H9 (cell line): ENCODE results near the gene WDR64. TPM values are rescaled to one million over a fixed set of nuclear protein-coding genes. Genes with fewer than 3 reads are reported as not detected.

Source experiments
- DNase-seq: peaks from one replicate; pipeline ENCODE4 v3.0.0-alpha.2; 2017
- H2AFZ ChIP-seq: one replicate; pipeline ENCODE4 v1.6.1; 2013; ENCODE audit warnings: mild to moderate bottlenecking, low read length, control low read depth, moderate library complexity
- H2AK5ac ChIP-seq: 2 replicates; pipeline ENCODE4 v1.6.1; 2013; ENCODE audit warnings: low read length, control low read depth, mixed read lengths; ENCODE audit not compliant: insufficient read length
- H2BK120ac ChIP-seq: one replicate; pipeline ENCODE4 v1.6.1; 2013; ENCODE audit warnings: low read depth, mild to moderate bottlenecking, low read length, control low read depth, inconsistent platforms; ENCODE audit not compliant: poor library complexity, severe bottlenecking
- H2BK12ac ChIP-seq: 2 replicates; pipeline ENCODE4 v1.6.1; 2013; ENCODE audit warnings: low read length, control low read depth, mixed read lengths, low read depth; ENCODE audit not compliant: insufficient read length
- H2BK15ac ChIP-seq: 2 replicates; pipeline ENCODE4 v1.6.1; 2013; ENCODE audit warnings: low read depth, low read length, control low read depth
- H2BK20ac ChIP-seq: one replicate; pipeline ENCODE4 v1.6.1; 2013; ENCODE audit warnings: low read depth, mild to moderate bottlenecking, low read length, control low read depth, inconsistent platforms; ENCODE audit not compliant: poor library complexity, severe bottlenecking
- H2BK5ac ChIP-seq: 2 replicates; pipeline ENCODE4 v1.6.1; 2013; ENCODE audit warnings: low read length, control low read depth, mixed read lengths; ENCODE audit not compliant: insufficient read length
- H3K14ac ChIP-seq: 2 replicates; pipeline ENCODE4 v1.6.1; 2013; ENCODE audit warnings: low read length, control low read depth; ENCODE audit not compliant: insufficient read depth
- H3K18ac ChIP-seq: 2 replicates; pipeline ENCODE4 v1.6.1; 2013; ENCODE audit warnings: low read depth, mild to moderate bottlenecking, mixed read lengths, low read length, control low read depth; ENCODE audit not compliant: insufficient read length
- H3K23ac ChIP-seq: 2 replicates; pipeline ENCODE4 v1.6.1; 2013; ENCODE audit warnings: low read length, control low read depth, mixed read lengths, low read depth; ENCODE audit not compliant: insufficient read length
- H3K23me2 ChIP-seq: 2 replicates; pipeline ENCODE4 v1.6.1; 2013; ENCODE audit warnings: low read depth, mild to moderate bottlenecking, mixed read lengths, low read length, control low read depth; ENCODE audit not compliant: insufficient read length, poor library complexity, severe bottlenecking
- H3K27ac ChIP-seq: 2 replicates; pipeline ENCODE4 v1.5.1; 2013; ENCODE audit warnings: low read length, control low read depth, mixed read lengths, low read depth; ENCODE audit not compliant: insufficient read length
- H3K27me3 ChIP-seq: 2 replicates; pipeline ENCODE4 v1.6.1; 2013; ENCODE audit warnings: low read length, control low read depth, inconsistent platforms; ENCODE audit not compliant: insufficient read depth
- H3K4ac ChIP-seq: 2 replicates; pipeline ENCODE4 v1.6.1; 2013; ENCODE audit warnings: low read depth, mild to moderate bottlenecking, control low read depth, inconsistent platforms, low read length, moderate library complexity
- H3K4me1 ChIP-seq: 2 replicates; pipeline ENCODE4 v1.6.1; 2013; ENCODE audit warnings: low read length, control low read depth, inconsistent platforms; ENCODE audit not compliant: insufficient read depth
- H3K4me2 ChIP-seq: 2 replicates; pipeline ENCODE4 v1.6.1; 2013; ENCODE audit warnings: low read length, control low read depth, mixed read lengths; ENCODE audit not compliant: insufficient read length, insufficient read depth
- H3K56ac ChIP-seq: 2 replicates; pipeline ENCODE4 v1.6.1; 2013; ENCODE audit warnings: low read depth, mild to moderate bottlenecking, mixed read lengths, low read length, control low read depth; ENCODE audit not compliant: insufficient read length
- H3K79me1 ChIP-seq: 2 replicates; pipeline ENCODE4 v1.6.1; 2013; ENCODE audit warnings: low read depth, mild to moderate bottlenecking, moderate library complexity, low read length, control low read depth, inconsistent platforms; ENCODE audit not compliant: insufficient read depth, poor library complexity, severe bottlenecking
- H3K79me2 ChIP-seq: 2 replicates; pipeline ENCODE4 v1.6.1; 2013; ENCODE audit warnings: low read length, control low read depth, inconsistent platforms; ENCODE audit not compliant: insufficient read depth
- H3K9ac ChIP-seq: 2 replicates; pipeline ENCODE4 v1.6.1; 2013; ENCODE audit warnings: low read length, control low read depth, mixed read lengths; ENCODE audit not compliant: insufficient read length; ENCODE audit errors: extremely low read depth
- H3K9me3 ChIP-seq: one replicate; pipeline ENCODE4 v1.6.1; 2013; ENCODE audit warnings: low read depth, low read length, inconsistent platforms; ENCODE audit not compliant: control insufficient read depth
- H3T11ph ChIP-seq: one replicate; pipeline ENCODE4 v1.6.1; 2013; ENCODE audit warnings: mild to moderate bottlenecking, low read length, control low read depth, inconsistent platforms
- H4K20me1 ChIP-seq: one replicate; pipeline ENCODE4 v1.6.1; 2013; ENCODE audit not compliant: control insufficient read depth, insufficient read length, insufficient read depth
- H4K5ac ChIP-seq: 2 replicates; pipeline ENCODE4 v1.6.1; 2013; ENCODE audit warnings: low read depth, mild to moderate bottlenecking, mixed read lengths, low read length, control low read depth; ENCODE audit not compliant: insufficient read length
- H4K8ac ChIP-seq: replicated peaks from 2 replicates; pipeline ENCODE4 v1.6.1; 2013; ENCODE audit warnings: low read length, control low read depth, mixed read lengths, low read depth; ENCODE audit not compliant: insufficient read length
- H4K91ac ChIP-seq: 2 replicates; pipeline ENCODE4 v1.6.1; 2013; ENCODE audit warnings: low read depth, mild to moderate bottlenecking, moderate library complexity, mixed read lengths, low read length, control low read depth; ENCODE audit not compliant: insufficient read length
- H3K27ac Mint-ChIP-seq, 3 experiments: 2 replicates in 2 of 3; 3 replicates in 1 of 3; pipeline ENCODE4 v1.8.0; 2020 to 2021; ENCODE audit warnings: mixed read lengths in 3 of 3, mild to moderate bottlenecking in 1 of 3, moderate library complexity in 1 of 3
- H3K27me3 Mint-ChIP-seq: 2 replicates; pipeline ENCODE4 v1.8.0; 2021; ENCODE audit warnings: low read depth, mild to moderate bottlenecking, moderate library complexity, mixed read lengths
- H3K36me3 Mint-ChIP-seq, 3 experiments: 2 replicates in 2 of 3; 3 replicates in 1 of 3; pipeline ENCODE4 v1.8.0; 2020 to 2021; ENCODE audit warnings: low read depth in 3 of 3, mixed read lengths in 3 of 3; ENCODE audit not compliant: insufficient read depth in 1 of 3
- H3K4me1 Mint-ChIP-seq, 2 experiments: 2 replicates each; pipeline ENCODE4 v1.8.0; 2020; ENCODE audit warnings: mixed read lengths in 2 of 2
- H3K4me3 Mint-ChIP-seq, 2 experiments: 2 replicates in 1 of 2; 3 replicates in 1 of 2; pipeline ENCODE4 v1.8.0; 2020 to 2021; ENCODE audit warnings: mild to moderate bottlenecking in 2 of 2, mixed read lengths in 2 of 2, moderate library complexity in 1 of 2
- H3K9me3 Mint-ChIP-seq, 2 experiments: 2 replicates in 1 of 2; 3 replicates in 1 of 2; pipeline ENCODE4 v1.8.0; 2020; ENCODE audit warnings: mild to moderate bottlenecking in 2 of 2, mixed read lengths in 2 of 2, moderate library complexity in 1 of 2
- CTCF ChIP-seq: fragments of 200-600 bp; sonication (generic); conservative IDR thresholded peaks from 3 replicates; pipeline ENCODE4 v1.8.0; 2021; ENCODE audit warnings: antibody characterized with exemption, mild to moderate bottlenecking
- WGBS: extraction: QIAGEN DNeasy Blood & Tissue Kit; methylation state at CpG from one replicate; pipeline ENCODE4 v1.1.7; 2013; ENCODE audit warnings: missing lambda C conversion rate, low lambda C conversion rate, mixed read lengths; ENCODE audit not compliant: insufficient read length; ENCODE audit errors: extremely low coverage; 5-methylcytosine and 5-hydroxymethylcytosine counted together
- total RNA-seq: library from RNA; stranded (reverse); gene quantifications from 2 replicates; pipeline ENCODE4 v1.2.1, GENCODE V29; 2021

WDR64 gene
- total RNA-seq, 1 experiment from 2014 or later = not detected

- Histone ChIP-seq H3K79me1 (no peaks in the 10 kb centered on the region), H2AK5ac (no peak overlapping the region), H3K4ac (no peak overlapping the region), H4K20me1 (no peaks in the 10 kb centered on the region), H3K27me3 (no peaks in the 10 kb centered on the region), H4K91ac (no peak overlapping the region), H3K23ac (no peak overlapping the region), H3K79me2 (no peaks in the 10 kb centered on the region), H2AFZ (no peak overlapping the region), H3K4me1 (no peaks in the 10 kb centered on the region), H4K5ac (no peak overlapping the region), H2BK20ac (no peak overlapping the region), H3K14ac (no peak overlapping the region), H3K18ac (no peak overlapping the region), H2BK120ac (no peak overlapping the region), H3T11ph (no peak overlapping the region), H2BK5ac (no peak overlapping the region), H3K56ac (no peak overlapping the region), H3K9me3 (no peaks in the 10 kb centered on the region), H3K4me2 (no peak overlapping the region), H2BK12ac (no peak overlapping the region), H3K23me2 (no peaks in the 10 kb centered on the region), H3K9ac (no peak overlapping the region), H2BK15ac (no peak overlapping the region), H3K27ac (no peak overlapping the region), H4K8ac (no peak overlapping the region)
- Mint-ChIP-seq H3K36me3 (no peaks in the 10 kb centered on the region), H3K27me3 (no peaks in the 10 kb centered on the region), H3K9me3 (no peaks in the 10 kb centered on the region), H3K27ac (no peak overlapping the region), H3K4me1 (peaks cover 0 to 5% of the 10 kb centered on the region in 2 experiments; a peak in 2 of 4 replicates), H3K4me3 (no peak overlapping the region)
- TF ChIP-seq CTCF = no peak
- DNase-seq = no peak
- WGBS = no CpG with 5 or more reads among the region's 8 CpGs
These were observed 86.4 kb downstream of the WDR64 start for GRCh38 chr1:241738284-241739078.
